Measurements from ENCODE around the gene GNAQ. TPM values are rescaled to one million over a fixed set of nuclear protein-coding genes. Genes with fewer than 3 reads are reported as not detected.

The GNAQ gene
- total RNA-seq, 1 experiment from 2014 or later: 55.5 TPM

DNA sequence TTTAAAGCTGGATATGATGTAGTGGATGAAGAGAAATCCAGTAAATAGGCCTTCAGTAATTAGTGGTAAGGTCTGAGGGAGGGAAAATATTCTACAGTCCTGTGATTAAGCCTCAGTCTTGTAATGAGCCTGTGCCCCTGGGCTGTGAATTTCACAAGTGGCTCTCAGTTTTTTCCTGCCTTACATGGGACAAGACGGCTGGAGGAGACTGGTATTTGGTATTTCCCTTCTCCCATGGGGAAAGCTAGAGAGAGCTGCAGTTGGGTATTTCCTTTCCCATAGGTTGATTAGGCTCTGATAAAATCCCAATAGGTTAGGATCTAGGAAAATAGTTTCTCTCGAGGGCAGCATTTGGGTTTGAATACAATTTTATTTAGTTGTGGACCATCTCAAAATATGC, 321.3 kb downstream of the GNAQ start (continued):
- TF ChIP-seq ERG (CRISPR knock-in tag; IDR thresholded peaks at IDR 0.05) (no peak), HMGA2 (CRISPR knock-in tag; IDR thresholded peaks at IDR 0.05) (no peak), TEAD1 (CRISPR knock-in tag; IDR thresholded peaks at IDR 0.05) (no peak), OVOL2 (CRISPR knock-in tag; IDR thresholded peaks at IDR 0.05; ENCODE audit: borderline replicate concordance) (no peak), NFYB (CRISPR knock-in tag; conservative IDR thresholded peaks at IDR 0.05; ENCODE audit: low read depth) (no peak), ETV6 (CRISPR knock-in tag; IDR thresholded peaks at IDR 0.05) (no peak), FOXJ3 (CRISPR knock-in tag; IDR thresholded peaks at IDR 0.05; ENCODE audit: borderline replicate concordance) (no peak)

GRCh38 chr9:77708064-77708815, 323.4 kb downstream of the GNAQ start:
- ATAC-seq (no peak), DNase-seq (ENCODE audit: low spot score) (no peak)
- H3K36me3 Mint-ChIP-seq: peaks cover 39% of the 10 kb centered on the region
- H3K27me3 Mint-ChIP-seq (ENCODE audit: low read depth): no peaks in the 10 kb centered on the region
- ChIA-PET POLR2A (no interaction called here), CTCF (no interaction called here)
- peaks cover 14% of the 10 kb centered on the region for H3K4me1 Mint-ChIP-seq
- peaks cover 49% of the 10 kb centered on the region for H3K9me3 Mint-ChIP-seq
- H3K27ac Mint-ChIP-seq: no peak overlapping the region
- TF ChIP-seq ZNF263 (CRISPR knock-in tag; IDR thresholded peaks at IDR 0.05; ENCODE audit: low read depth) (no peak), TEAD1 (CRISPR knock-in tag; IDR thresholded peaks at IDR 0.05) (no peak), OVOL2 (CRISPR knock-in tag; IDR thresholded peaks at IDR 0.05; ENCODE audit: borderline replicate concordance) (no peak), ARID4B (CRISPR knock-in tag; IDR thresholded peaks at IDR 0.05; ENCODE audit: borderline replicate concordance) (no peak), ZNF232 (CRISPR knock-in tag; IDR thresholded peaks at IDR 0.05) (no peak)
- H3K4me3 Mint-ChIP-seq: no peak overlapping the region

GRCh38 chr9:77707383-77708063, 324.1 kb downstream of the GNAQ start:
- Mint-ChIP-seq H3K27ac (no peak overlapping the region), H3K27me3 (ENCODE audit: low read depth) (no peaks in the 10 kb centered on the region), H3K9me3 (peaks cover 49% of the 10 kb centered on the region), H3K4me1 (peaks cover 10% of the 10 kb centered on the region), H3K4me3 (no peak overlapping the region), H3K36me3 (peaks cover 43% of the 10 kb centered on the region)
- ATAC-seq (no peak), DNase-seq (ENCODE audit: low spot score) (no peak)
- CTCF ChIA-PET: no interaction called here
- POLR2A ChIA-PET: no interaction called here
- TF ChIP-seq, protein P1, sequence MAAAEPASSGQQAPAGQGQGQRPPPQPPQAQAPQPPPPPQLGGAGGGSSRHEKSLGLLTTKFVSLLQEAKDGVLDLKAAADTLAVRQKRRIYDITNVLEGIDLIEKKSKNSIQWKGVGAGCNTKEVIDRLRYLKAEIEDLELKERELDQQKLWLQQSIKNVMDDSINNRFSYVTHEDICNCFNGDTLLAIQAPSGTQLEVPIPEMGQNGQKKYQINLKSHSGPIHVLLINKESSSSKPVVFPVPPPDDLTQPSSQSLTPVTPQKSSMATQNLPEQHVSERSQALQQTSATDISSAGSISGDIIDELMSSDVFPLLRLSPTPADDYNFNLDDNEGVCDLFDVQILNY (CRISPR knock-in tag; IDR thresholded peaks at IDR 0.05): no peak
- TF ChIP-seq ZNF416 (CRISPR knock-in tag; IDR thresholded peaks at IDR 0.05): no peak
- TF ChIP-seq ZNF138 (CRISPR knock-in tag; conservative IDR thresholded peaks at IDR 0.05): no peak
- TF ChIP-seq, protein P2, sequence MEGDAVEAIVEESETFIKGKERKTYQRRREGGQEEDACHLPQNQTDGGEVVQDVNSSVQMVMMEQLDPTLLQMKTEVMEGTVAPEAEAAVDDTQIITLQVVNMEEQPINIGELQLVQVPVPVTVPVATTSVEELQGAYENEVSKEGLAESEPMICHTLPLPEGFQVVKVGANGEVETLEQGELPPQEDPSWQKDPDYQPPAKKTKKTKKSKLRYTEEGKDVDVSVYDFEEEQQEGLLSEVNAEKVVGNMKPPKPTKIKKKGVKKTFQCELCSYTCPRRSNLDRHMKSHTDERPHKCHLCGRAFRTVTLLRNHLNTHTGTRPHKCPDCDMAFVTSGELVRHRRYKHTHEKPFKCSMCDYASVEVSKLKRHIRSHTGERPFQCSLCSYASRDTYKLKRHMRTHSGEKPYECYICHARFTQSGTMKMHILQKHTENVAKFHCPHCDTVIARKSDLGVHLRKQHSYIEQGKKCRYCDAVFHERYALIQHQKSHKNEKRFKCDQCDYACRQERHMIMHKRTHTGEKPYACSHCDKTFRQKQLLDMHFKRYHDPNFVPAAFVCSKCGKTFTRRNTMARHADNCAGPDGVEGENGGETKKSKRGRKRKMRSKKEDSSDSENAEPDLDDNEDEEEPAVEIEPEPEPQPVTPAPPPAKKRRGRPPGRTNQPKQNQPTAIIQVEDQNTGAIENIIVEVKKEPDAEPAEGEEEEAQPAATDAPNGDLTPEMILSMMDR (IDR thresholded peaks at IDR 0.05): no peak
- no peak for TF ChIP-seq TEAD1 (CRISPR knock-in tag; IDR thresholded peaks at IDR 0.05)
- TF ChIP-seq, protein P3, sequence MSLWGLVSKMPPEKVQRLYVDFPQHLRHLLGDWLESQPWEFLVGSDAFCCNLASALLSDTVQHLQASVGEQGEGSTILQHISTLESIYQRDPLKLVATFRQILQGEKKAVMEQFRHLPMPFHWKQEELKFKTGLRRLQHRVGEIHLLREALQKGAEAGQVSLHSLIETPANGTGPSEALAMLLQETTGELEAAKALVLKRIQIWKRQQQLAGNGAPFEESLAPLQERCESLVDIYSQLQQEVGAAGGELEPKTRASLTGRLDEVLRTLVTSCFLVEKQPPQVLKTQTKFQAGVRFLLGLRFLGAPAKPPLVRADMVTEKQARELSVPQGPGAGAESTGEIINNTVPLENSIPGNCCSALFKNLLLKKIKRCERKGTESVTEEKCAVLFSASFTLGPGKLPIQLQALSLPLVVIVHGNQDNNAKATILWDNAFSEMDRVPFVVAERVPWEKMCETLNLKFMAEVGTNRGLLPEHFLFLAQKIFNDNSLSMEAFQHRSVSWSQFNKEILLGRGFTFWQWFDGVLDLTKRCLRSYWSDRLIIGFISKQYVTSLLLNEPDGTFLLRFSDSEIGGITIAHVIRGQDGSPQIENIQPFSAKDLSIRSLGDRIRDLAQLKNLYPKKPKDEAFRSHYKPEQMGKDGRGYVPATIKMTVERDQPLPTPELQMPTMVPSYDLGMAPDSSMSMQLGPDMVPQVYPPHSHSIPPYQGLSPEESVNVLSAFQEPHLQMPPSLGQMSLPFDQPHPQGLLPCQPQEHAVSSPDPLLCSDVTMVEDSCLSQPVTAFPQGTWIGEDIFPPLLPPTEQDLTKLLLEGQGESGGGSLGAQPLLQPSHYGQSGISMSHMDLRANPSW (CRISPR knock-in tag; conservative IDR thresholded peaks at IDR 0.05; ENCODE audit: low read depth): no peak
- TF ChIP-seq MXD4 (CRISPR knock-in tag; IDR thresholded peaks at IDR 0.05; ENCODE audit: borderline replicate concordance): no peak
- no peak for TF ChIP-seq SMAD4 (CRISPR knock-in tag; IDR thresholded peaks at IDR 0.05)
- TF ChIP-seq ZNF396 (CRISPR knock-in tag; IDR thresholded peaks at IDR 0.05; ENCODE audit: borderline replicate concordance): no peak
- TF ChIP-seq TP53 (CRISPR knock-in tag; IDR thresholded peaks at IDR 0.05): no peak
- TF ChIP-seq E2F4 (CRISPR knock-in tag; IDR thresholded peaks at IDR 0.05; ENCODE audit: borderline replicate concordance, low read depth): no peak

Measured in WTC11 (cell line).